WTC11 (cell line): ENCODE results near the gene PTPRT. TPM values are rescaled to one million over a fixed set of nuclear protein-coding genes. Genes with fewer than 3 reads are reported as not detected.

ENCODE experiments used
- ATAC-seq: fragments of 200-7000 bp; cut with Tn5 transposase; 2 replicates; pipeline ENCODE4 v1.10.0; 2021; ENCODE audit warnings: mild to moderate bottlenecking, moderate library complexity
- CTCF ChIA-PET: fragments of 300-600 bp; sonication (Branson Sonifier 250); formaldehyde crosslinking; loops from one replicate; lab custom pipeline; 2021; ENCODE audit warnings: antibody characterized with exemption; lab: Charles Lee
- POLR2A ChIA-PET: fragments of 350-600 bp; sonication (Branson Sonifier 250); formaldehyde crosslinking; loops from one replicate; lab custom pipeline; 2021; ENCODE audit warnings: antibody characterized with exemption; lab: Charles Lee
- DNase-seq: peaks from one replicate; pipeline ENCODE4 v3.0.0; 2021; ENCODE audit warnings: low spot score
- H3K27ac Mint-ChIP-seq: 2 replicates; pipeline ENCODE4 v1.8.0; 2021; ENCODE audit warnings: mixed read lengths
- H3K27me3 Mint-ChIP-seq: 2 replicates; pipeline ENCODE4 v1.8.0; 2021; ENCODE audit warnings: low read depth, mild to moderate bottlenecking, moderate library complexity, mixed read lengths
- H3K36me3 Mint-ChIP-seq: 2 replicates; pipeline ENCODE4 v1.8.0; 2021; ENCODE audit warnings: mixed read lengths
- H3K4me1 Mint-ChIP-seq: 2 replicates; pipeline ENCODE4 v1.8.0; 2022; ENCODE audit warnings: mixed read lengths
- H3K4me3 Mint-ChIP-seq: 2 replicates; pipeline ENCODE4 v1.8.0; 2021; ENCODE audit warnings: mild to moderate bottlenecking, moderate library complexity, mixed read lengths
- H3K9me3 Mint-ChIP-seq: 2 replicates; pipeline ENCODE4 v1.8.0; 2021; ENCODE audit warnings: mixed read lengths
- ATF1 ChIP-seq: sonication (generic); formaldehyde crosslinking; IDR thresholded peaks from 2 replicates; pipeline ENCODE4 v1.8.1; 2023; ENCODE audit warnings: mild to moderate bottlenecking, moderate library complexity, missing genetic modification reagents
- CREM ChIP-seq: sonication (generic); formaldehyde crosslinking; IDR thresholded peaks from 2 replicates; pipeline ENCODE4 v1.8.1; 2022; ENCODE audit warnings: mild to moderate bottlenecking, missing genetic modification reagents, moderate library complexity
- IRF2 ChIP-seq: sonication (generic); formaldehyde crosslinking; IDR thresholded peaks from 2 replicates; pipeline ENCODE4 v1.8.0; 2022; ENCODE audit warnings: low read depth, missing genetic modification reagents, borderline replicate concordance
- ZNF232 ChIP-seq: sonication (generic); formaldehyde crosslinking; IDR thresholded peaks from 2 replicates; pipeline ENCODE4 v1.8.0; 2022; ENCODE audit warnings: mild to moderate bottlenecking, missing genetic modification reagents
- total RNA-seq: library from RNA; stranded (reverse); gene quantifications from 3 replicates; pipeline ENCODE4 v1.2.3, GENCODE V29; 2021
- TF ChIP-seq, protein P1 (sequence below): sonication (generic); formaldehyde crosslinking; IDR thresholded peaks from 2 replicates; pipeline ENCODE4 v1.8.0; 2022; ENCODE audit warnings: mild to moderate bottlenecking, missing genetic modification reagents
- TF ChIP-seq, protein P2 (sequence below): sonication (generic); formaldehyde crosslinking; IDR thresholded peaks from 2 replicates; pipeline ENCODE4 v1.8.1; 2023; ENCODE audit warnings: mild to moderate bottlenecking, missing genetic modification reagents
- TF ChIP-seq, protein P3 (sequence below): fragments of 250-450 bp; sonication (Bioruptor Pico); IDR thresholded peaks from 2 replicates; pipeline ENCODE4 v1.9.0; 2021; ENCODE audit warnings: mild to moderate bottlenecking
- TF ChIP-seq, protein P4 (sequence below): sonication (generic); formaldehyde crosslinking; IDR thresholded peaks from 2 replicates; pipeline ENCODE4 v1.8.0; 2023; ENCODE audit warnings: missing genetic modification reagents, mild to moderate bottlenecking, borderline replicate concordance
- TF ChIP-seq, protein P5 (sequence below): sonication (generic); formaldehyde crosslinking; IDR thresholded peaks from 2 replicates; pipeline ENCODE4 v1.8.0; 2022; ENCODE audit warnings: mild to moderate bottlenecking, missing genetic modification reagents
- TF ChIP-seq, protein P6 (sequence below): sonication (generic); formaldehyde crosslinking; conservative IDR thresholded peaks from 2 replicates; pipeline ENCODE4 v1.8.1; 2023; ENCODE audit warnings: mild to moderate bottlenecking, low read depth, missing genetic modification reagents, moderate library complexity

The PTPRT gene
- total RNA-seq, 1 experiment from 2014 or later, result 1.1 TPM

DNA sequence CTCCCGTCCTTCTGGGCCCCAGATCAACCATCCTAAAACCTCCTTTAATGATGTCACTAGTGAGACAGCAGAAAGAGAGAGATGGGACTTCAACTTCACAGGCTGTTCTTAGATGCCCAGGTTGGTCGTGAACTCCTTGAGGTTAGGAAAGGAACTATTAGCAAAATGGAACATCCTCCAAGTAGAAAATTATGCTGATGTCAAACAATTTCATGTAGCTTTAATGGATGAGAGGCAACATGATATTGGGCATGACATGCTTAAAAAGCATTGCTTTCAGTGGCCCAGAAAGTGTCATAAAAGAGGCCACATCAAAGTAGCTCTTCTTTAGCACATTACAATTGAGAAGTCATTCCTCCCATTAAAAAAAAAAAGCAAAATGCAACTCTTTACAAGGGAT, 248.1 kb downstream of the PTPRT start (continued):
- TF ChIP-seq, protein P1, sequence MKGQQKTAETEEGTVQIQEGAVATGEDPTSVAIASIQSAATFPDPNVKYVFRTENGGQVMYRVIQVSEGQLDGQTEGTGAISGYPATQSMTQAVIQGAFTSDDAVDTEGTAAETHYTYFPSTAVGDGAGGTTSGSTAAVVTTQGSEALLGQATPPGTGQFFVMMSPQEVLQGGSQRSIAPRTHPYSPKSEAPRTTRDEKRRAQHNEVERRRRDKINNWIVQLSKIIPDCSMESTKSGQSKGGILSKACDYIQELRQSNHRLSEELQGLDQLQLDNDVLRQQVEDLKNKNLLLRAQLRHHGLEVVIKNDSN (CRISPR knock-in tag), result no peak
- TF ChIP-seq CREM (CRISPR knock-in tag), result no peak
- TF ChIP-seq, protein P2, sequence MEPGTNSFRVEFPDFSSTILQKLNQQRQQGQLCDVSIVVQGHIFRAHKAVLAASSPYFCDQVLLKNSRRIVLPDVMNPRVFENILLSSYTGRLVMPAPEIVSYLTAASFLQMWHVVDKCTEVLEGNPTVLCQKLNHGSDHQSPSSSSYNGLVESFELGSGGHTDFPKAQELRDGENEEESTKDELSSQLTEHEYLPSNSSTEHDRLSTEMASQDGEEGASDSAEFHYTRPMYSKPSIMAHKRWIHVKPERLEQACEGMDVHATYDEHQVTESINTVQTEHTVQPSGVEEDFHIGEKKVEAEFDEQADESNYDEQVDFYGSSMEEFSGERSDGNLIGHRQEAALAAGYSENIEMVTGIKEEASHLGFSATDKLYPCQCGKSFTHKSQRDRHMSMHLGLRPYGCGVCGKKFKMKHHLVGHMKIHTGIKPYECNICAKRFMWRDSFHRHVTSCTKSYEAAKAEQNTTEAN, result no peak
- no peak for TF ChIP-seq ZNF232 (CRISPR knock-in tag)
- TF ChIP-seq, protein P3, sequence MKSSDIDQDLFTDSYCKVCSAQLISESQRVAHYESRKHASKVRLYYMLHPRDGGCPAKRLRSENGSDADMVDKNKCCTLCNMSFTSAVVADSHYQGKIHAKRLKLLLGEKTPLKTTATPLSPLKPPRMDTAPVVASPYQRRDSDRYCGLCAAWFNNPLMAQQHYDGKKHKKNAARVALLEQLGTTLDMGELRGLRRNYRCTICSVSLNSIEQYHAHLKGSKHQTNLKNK, result no peak
- TF ChIP-seq ATF1 (CRISPR knock-in tag), result no peak
- TF ChIP-seq, protein P4, sequence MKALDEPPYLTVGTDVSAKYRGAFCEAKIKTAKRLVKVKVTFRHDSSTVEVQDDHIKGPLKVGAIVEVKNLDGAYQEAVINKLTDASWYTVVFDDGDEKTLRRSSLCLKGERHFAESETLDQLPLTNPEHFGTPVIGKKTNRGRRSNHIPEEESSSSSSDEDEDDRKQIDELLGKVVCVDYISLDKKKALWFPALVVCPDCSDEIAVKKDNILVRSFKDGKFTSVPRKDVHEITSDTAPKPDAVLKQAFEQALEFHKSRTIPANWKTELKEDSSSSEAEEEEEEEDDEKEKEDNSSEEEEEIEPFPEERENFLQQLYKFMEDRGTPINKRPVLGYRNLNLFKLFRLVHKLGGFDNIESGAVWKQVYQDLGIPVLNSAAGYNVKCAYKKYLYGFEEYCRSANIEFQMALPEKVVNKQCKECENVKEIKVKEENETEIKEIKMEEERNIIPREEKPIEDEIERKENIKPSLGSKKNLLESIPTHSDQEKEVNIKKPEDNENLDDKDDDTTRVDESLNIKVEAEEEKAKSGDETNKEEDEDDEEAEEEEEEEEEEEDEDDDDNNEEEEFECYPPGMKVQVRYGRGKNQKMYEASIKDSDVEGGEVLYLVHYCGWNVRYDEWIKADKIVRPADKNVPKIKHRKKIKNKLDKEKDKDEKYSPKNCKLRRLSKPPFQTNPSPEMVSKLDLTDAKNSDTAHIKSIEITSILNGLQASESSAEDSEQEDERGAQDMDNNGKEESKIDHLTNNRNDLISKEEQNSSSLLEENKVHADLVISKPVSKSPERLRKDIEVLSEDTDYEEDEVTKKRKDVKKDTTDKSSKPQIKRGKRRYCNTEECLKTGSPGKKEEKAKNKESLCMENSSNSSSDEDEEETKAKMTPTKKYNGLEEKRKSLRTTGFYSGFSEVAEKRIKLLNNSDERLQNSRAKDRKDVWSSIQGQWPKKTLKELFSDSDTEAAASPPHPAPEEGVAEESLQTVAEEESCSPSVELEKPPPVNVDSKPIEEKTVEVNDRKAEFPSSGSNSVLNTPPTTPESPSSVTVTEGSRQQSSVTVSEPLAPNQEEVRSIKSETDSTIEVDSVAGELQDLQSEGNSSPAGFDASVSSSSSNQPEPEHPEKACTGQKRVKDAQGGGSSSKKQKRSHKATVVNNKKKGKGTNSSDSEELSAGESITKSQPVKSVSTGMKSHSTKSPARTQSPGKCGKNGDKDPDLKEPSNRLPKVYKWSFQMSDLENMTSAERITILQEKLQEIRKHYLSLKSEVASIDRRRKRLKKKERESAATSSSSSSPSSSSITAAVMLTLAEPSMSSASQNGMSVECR (CRISPR knock-in tag), result no peak
- TF ChIP-seq, protein P5, sequence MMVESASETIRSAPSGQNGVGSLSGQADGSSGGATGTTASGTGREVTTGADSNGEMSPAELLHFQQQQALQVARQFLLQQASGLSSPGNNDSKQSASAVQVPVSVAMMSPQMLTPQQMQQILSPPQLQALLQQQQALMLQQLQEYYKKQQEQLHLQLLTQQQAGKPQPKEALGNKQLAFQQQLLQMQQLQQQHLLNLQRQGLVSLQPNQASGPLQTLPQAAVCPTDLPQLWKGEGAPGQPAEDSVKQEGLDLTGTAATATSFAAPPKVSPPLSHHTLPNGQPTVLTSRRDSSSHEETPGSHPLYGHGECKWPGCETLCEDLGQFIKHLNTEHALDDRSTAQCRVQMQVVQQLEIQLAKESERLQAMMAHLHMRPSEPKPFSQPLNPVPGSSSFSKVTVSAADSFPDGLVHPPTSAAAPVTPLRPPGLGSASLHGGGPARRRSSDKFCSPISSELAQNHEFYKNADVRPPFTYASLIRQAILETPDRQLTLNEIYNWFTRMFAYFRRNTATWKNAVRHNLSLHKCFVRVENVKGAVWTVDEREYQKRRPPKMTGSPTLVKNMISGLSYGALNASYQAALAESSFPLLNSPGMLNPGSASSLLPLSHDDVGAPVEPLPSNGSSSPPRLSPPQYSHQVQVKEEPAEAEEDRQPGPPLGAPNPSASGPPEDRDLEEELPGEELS (CRISPR knock-in tag), result no peak

DNA sequence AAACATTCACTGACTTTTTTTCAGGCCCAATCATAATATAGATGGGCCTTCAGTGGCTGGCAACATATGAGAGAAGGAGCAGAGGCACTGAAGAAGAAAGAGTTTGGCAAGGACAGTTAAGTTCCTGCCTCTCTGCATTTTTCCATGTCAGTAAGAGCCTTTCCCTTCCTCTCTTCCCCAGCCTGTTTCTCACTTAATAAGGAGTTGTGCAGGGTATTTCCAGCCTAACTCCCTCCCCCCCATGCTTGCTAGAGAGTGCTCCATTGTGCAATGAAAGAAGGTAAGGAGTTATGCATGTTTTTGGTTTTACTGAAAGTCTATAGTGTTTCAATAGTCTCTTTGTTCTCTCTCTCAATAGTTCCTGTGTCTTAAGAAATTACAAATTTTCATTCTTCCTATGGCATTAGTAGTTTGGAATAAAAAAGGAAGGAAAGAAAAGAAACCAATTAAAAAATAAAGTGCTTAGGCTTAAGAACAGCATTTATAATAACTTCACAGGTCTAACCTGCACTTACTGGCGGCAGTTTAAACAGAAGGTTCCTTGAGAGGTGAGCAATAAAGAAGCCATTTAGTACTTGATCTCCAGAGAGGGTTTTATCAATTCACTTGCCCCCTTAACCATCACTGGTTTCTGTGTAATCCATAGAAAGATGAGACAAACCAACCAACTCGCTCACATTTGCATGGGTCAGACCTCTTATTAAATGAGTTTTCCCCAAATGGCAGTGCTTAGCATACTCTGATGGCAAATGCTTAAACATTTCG, 251.1 kb downstream of the PTPRT start:
- no peak for ATAC-seq
- DNase-seq, result no peak
- CTCF ChIA-PET, result no interaction called here
- H3K27ac Mint-ChIP-seq, result no peak overlapping the region
- POLR2A ChIA-PET, result no interaction called here
- H3K9me3 Mint-ChIP-seq, result peaks cover 3% of the 10 kb centered on the region
- H3K4me3 Mint-ChIP-seq, result no peak overlapping the region
- H3K36me3 Mint-ChIP-seq, result no peaks in the 10 kb centered on the region
- TF ChIP-seq, protein P6, sequence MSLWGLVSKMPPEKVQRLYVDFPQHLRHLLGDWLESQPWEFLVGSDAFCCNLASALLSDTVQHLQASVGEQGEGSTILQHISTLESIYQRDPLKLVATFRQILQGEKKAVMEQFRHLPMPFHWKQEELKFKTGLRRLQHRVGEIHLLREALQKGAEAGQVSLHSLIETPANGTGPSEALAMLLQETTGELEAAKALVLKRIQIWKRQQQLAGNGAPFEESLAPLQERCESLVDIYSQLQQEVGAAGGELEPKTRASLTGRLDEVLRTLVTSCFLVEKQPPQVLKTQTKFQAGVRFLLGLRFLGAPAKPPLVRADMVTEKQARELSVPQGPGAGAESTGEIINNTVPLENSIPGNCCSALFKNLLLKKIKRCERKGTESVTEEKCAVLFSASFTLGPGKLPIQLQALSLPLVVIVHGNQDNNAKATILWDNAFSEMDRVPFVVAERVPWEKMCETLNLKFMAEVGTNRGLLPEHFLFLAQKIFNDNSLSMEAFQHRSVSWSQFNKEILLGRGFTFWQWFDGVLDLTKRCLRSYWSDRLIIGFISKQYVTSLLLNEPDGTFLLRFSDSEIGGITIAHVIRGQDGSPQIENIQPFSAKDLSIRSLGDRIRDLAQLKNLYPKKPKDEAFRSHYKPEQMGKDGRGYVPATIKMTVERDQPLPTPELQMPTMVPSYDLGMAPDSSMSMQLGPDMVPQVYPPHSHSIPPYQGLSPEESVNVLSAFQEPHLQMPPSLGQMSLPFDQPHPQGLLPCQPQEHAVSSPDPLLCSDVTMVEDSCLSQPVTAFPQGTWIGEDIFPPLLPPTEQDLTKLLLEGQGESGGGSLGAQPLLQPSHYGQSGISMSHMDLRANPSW (CRISPR knock-in tag), result no peak
- no peak for TF ChIP-seq IRF2 (CRISPR knock-in tag)
- H3K4me1 Mint-ChIP-seq, result peaks cover 31% of the 10 kb centered on the region
- no peaks in the 10 kb centered on the region for H3K27me3 Mint-ChIP-seq
